Endothelial cell (in vitro differentiated cells): Measurements from ENCODE around the gene UBXN11. TPM values are rescaled to one million over a fixed set of nuclear protein-coding genes. Genes with fewer than 3 reads are reported as not detected.
A peak's percentile ranks its signal among the peaks of the same experiment; 100 is the strongest.

Experiments
- DNase-seq: peaks from one replicate; pipeline ENCODE4 v3.0.0; 2021; ENCODE audit warnings: low spot score
- H3K27ac Mint-ChIP-seq: one replicate; pipeline ENCODE4 v1.8.0; 2021; ENCODE audit warnings: mixed read lengths, inconsistent platforms; ENCODE audit not compliant: unreplicated experiment
- H3K27me3 Mint-ChIP-seq: one replicate; pipeline ENCODE4 v1.8.0; 2021; ENCODE audit warnings: mild to moderate bottlenecking, moderate library complexity, mixed read lengths, inconsistent platforms; ENCODE audit not compliant: unreplicated experiment
- H3K36me3 Mint-ChIP-seq: one replicate; pipeline ENCODE4 v1.8.0; 2021; ENCODE audit warnings: mild to moderate bottlenecking, low read depth, mixed read lengths, inconsistent platforms; ENCODE audit not compliant: unreplicated experiment
- H3K4me1 Mint-ChIP-seq: one replicate; pipeline ENCODE4 v1.8.0; 2021; ENCODE audit warnings: mild to moderate bottlenecking, mixed read lengths, inconsistent platforms; ENCODE audit not compliant: unreplicated experiment
- H3K4me3 Mint-ChIP-seq: one replicate; pipeline ENCODE4 v1.8.0; 2021; ENCODE audit warnings: mild to moderate bottlenecking, mixed read lengths, inconsistent platforms; ENCODE audit not compliant: unreplicated experiment
- H3K9me3 Mint-ChIP-seq: one replicate; pipeline ENCODE4 v1.8.0; 2021; ENCODE audit warnings: mixed read lengths, inconsistent platforms; ENCODE audit not compliant: unreplicated experiment
- total RNA-seq: library from RNA; stranded (reverse); fragmentation: NEBNext Ultra II Directional; extraction: Animal tissue kit (Norgen Biotek cat#: 25700); gene quantifications from one replicate; pipeline ENCODE4 v1.2.1, GENCODE V29; 2021; ENCODE audit not compliant: unreplicated experiment
- TF ChIP-seq, protein P1 (sequence below): fragments of 200-600 bp; sonication (generic); IDR thresholded peaks from one replicate; pipeline ENCODE4 v1.5.0; 2021; ENCODE audit warnings: antibody characterized with exemption; ENCODE audit not compliant: unreplicated experiment

The UBXN11 gene
- total RNA-seq, 1 donor from 2014 or later = 16.0 TPM

GRCh38 chr1:26284597-26285347 lies 21.7 kb downstream of the UBXN11 start:
- peak overlapping the region; percentile 17 for H3K27ac Mint-ChIP-seq
- no peaks in the 10 kb centered on the region for H3K9me3 Mint-ChIP-seq
- H3K4me3 Mint-ChIP-seq = peak overlapping the region; percentile 51
- H3K36me3 Mint-ChIP-seq = peaks cover 19% of the 10 kb centered on the region
- H3K4me1 Mint-ChIP-seq = peaks cover 30% of the 10 kb centered on the region
- H3K27me3 Mint-ChIP-seq = peaks cover 12% of the 10 kb centered on the region
- TF ChIP-seq, protein P1, sequence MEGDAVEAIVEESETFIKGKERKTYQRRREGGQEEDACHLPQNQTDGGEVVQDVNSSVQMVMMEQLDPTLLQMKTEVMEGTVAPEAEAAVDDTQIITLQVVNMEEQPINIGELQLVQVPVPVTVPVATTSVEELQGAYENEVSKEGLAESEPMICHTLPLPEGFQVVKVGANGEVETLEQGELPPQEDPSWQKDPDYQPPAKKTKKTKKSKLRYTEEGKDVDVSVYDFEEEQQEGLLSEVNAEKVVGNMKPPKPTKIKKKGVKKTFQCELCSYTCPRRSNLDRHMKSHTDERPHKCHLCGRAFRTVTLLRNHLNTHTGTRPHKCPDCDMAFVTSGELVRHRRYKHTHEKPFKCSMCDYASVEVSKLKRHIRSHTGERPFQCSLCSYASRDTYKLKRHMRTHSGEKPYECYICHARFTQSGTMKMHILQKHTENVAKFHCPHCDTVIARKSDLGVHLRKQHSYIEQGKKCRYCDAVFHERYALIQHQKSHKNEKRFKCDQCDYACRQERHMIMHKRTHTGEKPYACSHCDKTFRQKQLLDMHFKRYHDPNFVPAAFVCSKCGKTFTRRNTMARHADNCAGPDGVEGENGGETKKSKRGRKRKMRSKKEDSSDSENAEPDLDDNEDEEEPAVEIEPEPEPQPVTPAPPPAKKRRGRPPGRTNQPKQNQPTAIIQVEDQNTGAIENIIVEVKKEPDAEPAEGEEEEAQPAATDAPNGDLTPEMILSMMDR = peak; percentile 76
- DNase-seq = peak; percentile 83

- peaks cover 12% of the 10 kb centered on the region for H3K27me3 Mint-ChIP-seq
- TF ChIP-seq, protein P1 = no peak
- peaks cover 19% of the 10 kb centered on the region for H3K36me3 Mint-ChIP-seq
- no peak overlapping the region for H3K27ac Mint-ChIP-seq
- H3K4me3 Mint-ChIP-seq = no peak overlapping the region
- DNase-seq = no peak
- peaks cover 35% of the 10 kb centered on the region for H3K4me1 Mint-ChIP-seq
- H3K9me3 Mint-ChIP-seq = no peaks in the 10 kb centered on the region
Measured at GRCh38 chr1:26283871-26284596, 22.4 kb downstream of the UBXN11 start.

- no peak for DNase-seq
- TF ChIP-seq, protein P1 = no peak
- H3K9me3 Mint-ChIP-seq = no peaks in the 10 kb centered on the region
- peaks cover 19% of the 10 kb centered on the region for H3K36me3 Mint-ChIP-seq
- peaks cover 38% of the 10 kb centered on the region for H3K4me1 Mint-ChIP-seq
- H3K27ac Mint-ChIP-seq = peak overlapping the region; percentile 72
- H3K27me3 Mint-ChIP-seq = peaks cover 13% of the 10 kb centered on the region
- H3K4me3 Mint-ChIP-seq = no peak overlapping the region
Measured at GRCh38 chr1:26283279-26283853, 23.1 kb downstream of the UBXN11 start.

DNA sequence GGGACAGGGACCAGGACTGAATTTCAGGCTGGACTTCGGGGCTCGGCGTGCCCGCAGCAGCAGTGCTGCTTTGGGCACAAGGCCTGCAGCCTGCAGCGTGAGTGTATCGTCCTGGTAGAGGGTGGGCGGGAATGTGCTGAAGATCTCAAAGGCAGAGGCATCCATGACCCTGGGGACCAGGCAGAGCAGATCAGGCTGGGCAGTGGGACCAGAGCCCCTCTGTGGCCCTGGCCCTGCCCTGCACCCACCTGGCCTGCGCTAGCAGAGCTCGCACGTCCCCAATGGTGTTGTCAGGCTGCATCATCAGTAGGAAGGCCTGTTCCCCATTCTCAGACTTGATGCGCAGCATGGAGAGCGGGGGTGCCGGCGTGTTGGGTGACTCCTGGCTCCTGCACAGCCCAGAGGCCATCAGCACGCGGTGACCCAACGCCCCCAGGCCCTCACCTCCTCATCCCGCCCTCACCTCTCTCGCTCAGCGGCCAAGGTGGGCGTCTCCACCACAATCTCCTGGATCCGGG lies 24.0 kb downstream of the UBXN11 start:
- H3K36me3 Mint-ChIP-seq = peaks cover 19% of the 10 kb centered on the region
- no peak for DNase-seq
- no peak overlapping the region for H3K4me3 Mint-ChIP-seq
- no peak overlapping the region for H3K27ac Mint-ChIP-seq
- peaks cover 15% of the 10 kb centered on the region for H3K27me3 Mint-ChIP-seq
- H3K9me3 Mint-ChIP-seq = no peaks in the 10 kb centered on the region
- peaks cover 30% of the 10 kb centered on the region for H3K4me1 Mint-ChIP-seq
- TF ChIP-seq, protein P1 = no peak
